Astrocyte of the spinal cord (primary cell): ENCODE results near the gene FXYD6.

Source experiments
- DNase-seq: peaks from one replicate; pipeline ENCODE4 v3.0.0; 2011; ENCODE audit warnings: low read depth, low spot score
- H3K4me3 ChIP-seq: 2 replicates; pipeline ENCODE4 v1.5.1; 2011; ENCODE audit warnings: low read depth, mild to moderate bottlenecking, low read length, moderate library complexity
- in situ Hi-C: cut with HindIII; loops from 2 replicates; pipeline ENCODE4 v1.10.0; 2017; ENCODE audit warnings: low sequenced_read_pairs
- TF ChIP-seq, protein P1 (sequence below): IDR thresholded peaks from 2 replicates; pipeline ENCODE4 v1.5.1; 2012; ENCODE audit warnings: low read depth, mild to moderate bottlenecking, low read length, inconsistent platforms

The FXYD6 gene

DNA sequence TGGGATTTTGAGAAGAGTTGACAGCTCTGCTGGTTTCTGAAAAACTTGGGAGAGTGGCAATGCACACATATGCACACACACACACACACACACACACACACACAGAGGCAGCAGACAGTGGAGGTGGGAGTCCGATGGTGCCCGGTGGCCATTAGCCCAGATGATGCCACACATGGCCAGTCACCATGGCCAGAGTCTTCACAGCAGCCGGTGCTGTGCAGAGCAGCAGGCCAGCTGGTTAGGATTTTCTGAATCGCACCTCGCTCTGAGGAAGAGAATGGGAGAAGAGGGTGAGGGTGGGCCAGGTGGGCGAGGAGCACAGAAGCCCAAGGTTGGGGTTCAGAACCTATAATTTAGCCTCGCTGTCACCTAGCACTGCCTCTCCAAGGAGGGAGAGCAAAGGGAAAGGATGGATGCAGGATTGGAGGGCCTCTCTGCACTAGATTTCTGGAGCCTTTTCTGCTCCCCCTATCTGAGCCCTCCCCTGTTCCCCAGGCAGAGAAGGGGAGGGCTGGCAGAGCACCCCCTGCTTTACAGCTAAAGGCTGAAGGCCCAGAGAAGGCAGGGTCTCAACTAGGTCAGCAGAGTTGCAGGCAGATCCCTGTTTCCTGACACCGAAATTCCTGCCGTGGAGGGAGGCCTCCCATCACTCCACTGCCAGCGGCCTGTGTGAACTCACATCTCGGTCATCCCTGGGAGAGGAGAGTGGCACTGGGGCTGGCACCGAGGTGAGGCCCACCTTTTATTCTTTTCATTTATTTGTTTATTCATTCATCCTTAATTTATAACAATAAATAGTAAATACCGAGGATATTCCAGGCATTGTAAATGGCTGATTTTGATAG lies 25.8 kb upstream of the FXYD6 start:
- no peak for DNase-seq
- TF ChIP-seq, protein P1, sequence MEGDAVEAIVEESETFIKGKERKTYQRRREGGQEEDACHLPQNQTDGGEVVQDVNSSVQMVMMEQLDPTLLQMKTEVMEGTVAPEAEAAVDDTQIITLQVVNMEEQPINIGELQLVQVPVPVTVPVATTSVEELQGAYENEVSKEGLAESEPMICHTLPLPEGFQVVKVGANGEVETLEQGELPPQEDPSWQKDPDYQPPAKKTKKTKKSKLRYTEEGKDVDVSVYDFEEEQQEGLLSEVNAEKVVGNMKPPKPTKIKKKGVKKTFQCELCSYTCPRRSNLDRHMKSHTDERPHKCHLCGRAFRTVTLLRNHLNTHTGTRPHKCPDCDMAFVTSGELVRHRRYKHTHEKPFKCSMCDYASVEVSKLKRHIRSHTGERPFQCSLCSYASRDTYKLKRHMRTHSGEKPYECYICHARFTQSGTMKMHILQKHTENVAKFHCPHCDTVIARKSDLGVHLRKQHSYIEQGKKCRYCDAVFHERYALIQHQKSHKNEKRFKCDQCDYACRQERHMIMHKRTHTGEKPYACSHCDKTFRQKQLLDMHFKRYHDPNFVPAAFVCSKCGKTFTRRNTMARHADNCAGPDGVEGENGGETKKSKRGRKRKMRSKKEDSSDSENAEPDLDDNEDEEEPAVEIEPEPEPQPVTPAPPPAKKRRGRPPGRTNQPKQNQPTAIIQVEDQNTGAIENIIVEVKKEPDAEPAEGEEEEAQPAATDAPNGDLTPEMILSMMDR: no peak
- no peak overlapping the region for H3K4me3 ChIP-seq
- in situ Hi-C loops: no loop called here

DNA sequence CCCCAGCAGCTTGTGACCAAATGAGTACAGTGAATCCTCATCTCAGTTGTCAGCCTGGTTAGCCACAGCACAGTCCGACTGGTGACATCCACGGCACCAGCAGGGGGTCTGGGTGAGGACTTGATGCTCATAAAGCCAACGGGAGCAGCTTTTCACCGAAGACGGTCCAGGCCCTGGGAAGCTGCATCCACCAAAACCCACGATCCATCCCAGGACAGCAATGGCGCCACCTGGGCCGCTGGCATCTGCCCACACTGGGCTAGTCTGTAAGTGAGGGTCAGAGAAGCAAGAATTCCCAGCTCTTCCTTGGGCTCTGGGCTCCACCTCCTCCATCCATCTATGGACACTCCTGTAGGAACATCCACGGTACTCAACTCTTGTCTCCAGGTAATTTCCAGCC lies 25.1 kb upstream of the FXYD6 start:
- DNase-seq: no peak
- H3K4me3 ChIP-seq: no peak overlapping the region
- TF ChIP-seq, protein P1: no peak
- in situ Hi-C loops: no loop called here

DNA sequence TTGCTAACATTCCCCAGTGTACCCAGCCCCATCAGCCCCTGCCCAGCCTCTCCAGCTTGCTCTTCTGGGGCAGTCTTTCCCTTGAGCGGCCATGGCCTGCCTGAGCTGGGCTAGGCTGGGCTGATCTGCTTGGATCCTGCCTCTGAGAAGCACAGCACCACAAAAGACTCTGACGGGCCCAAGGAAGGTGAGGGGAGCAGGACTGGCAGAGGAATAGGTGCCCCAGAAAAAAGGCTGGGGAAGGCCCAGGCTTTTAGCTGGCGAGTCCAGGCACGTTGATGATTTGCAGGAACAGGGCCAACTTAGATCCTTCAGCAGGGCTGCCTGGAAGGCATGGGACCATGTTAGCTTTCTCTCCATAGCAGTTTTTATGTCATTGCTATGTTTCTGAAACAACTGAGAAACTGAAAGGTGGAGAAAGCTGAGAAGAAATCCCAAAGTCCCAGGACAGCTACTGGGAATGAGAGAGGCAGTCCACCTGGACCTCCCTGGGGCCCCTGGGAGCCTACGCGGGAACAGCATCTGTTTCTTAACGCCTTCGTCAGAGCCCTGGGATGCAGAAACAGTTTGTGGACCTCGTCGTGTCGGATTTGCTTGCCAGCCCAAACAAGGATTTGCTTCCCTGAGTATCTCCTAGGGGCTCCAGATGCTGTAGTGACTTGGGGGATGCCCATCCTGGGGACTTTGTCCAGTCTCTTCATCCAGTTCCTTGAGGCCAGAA lies 24.4 kb upstream of the FXYD6 start:
- TF ChIP-seq, protein P1: no peak
- DNase-seq: no peak
- in situ Hi-C loops: no loop called here
- H3K4me3 ChIP-seq: no peak overlapping the region

DNA sequence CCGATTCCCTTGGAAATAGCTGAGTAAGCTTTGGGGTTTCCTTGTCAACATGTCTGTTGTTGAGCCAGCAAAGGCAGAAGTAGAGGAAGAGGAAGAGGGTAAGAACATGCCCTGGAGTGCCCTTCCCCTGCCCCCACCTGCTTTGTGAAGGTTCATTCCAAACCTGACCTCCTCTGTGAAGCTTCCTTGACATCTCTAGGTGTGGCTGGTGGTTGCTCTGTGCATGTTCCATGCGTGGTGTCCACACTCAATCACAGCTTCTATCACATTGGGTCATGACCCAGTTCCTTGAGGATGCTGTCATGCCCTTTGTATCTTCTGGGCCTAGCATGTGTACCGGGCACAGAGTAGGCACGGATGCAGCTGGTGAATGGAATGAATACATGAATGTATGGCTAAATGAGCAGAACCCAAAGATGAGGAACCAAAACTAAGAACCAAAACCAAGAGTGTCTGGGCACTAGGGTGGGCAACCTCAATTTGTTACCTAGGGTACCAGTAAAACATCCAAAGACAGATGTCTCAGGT lies 23.7 kb upstream of the FXYD6 start:
- TF ChIP-seq, protein P1: no peak
- in situ Hi-C loops: no loop called here
- H3K4me3 ChIP-seq: no peak overlapping the region
- DNase-seq: no peak

DNA sequence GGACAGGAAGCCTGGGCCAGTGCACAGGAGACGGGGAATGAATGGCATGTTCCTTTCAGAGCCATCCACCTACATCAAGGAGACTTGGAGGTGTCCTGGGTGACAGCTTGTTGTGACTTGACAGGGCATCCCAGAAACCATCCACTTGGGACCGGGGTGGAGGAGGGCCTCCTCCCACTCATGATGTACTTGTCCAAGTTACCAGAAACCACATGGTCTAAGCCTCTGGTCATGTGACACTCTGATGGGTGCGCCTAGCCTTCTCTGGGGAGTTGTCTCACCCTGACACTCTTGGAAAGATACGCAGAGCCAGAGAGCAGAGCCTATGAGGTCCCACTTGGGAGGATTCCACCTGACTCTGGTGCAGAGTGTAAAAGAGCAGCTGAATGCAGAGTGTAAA lies 21.6 kb upstream of the FXYD6 start:
- no peak overlapping the region for H3K4me3 ChIP-seq
- in situ Hi-C loops: no loop called here
- TF ChIP-seq, protein P1: no peak
- DNase-seq: no peak

DNA sequence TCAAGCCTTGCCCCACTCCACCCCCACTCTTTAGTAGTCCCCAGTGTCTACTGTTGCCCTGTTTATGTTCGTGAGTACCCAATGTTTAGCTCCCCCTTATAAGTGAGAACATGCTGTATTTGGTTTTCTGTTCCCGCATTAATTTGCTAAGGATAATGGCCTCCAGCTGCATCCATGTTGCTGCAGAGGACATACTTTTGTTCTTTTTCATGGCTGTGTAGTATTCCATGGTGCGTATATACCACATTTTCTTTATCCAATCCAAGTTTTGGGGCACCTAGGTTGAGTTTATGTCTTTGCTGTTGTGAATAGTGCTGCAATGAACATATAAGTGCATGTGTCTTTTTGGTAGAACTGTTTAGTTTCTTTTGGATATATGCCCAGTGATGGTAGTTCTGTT lies 16.2 kb upstream of the FXYD6 start:
- in situ Hi-C loops: no loop called here
- no peak for DNase-seq
- no peak overlapping the region for H3K4me3 ChIP-seq
- TF ChIP-seq, protein P1: no peak
